ENCODE results near the gene IL1RAPL1.

GRCh38 chrX:29065477-29065876, 478.2 kb downstream of the IL1RAPL1 start:
- TF ChIP-seq EZH2 (IDR thresholded peaks at IDR 0.05; ENCODE audit: low read depth, unreplicated experiment) (no peak), CTCF (conservative IDR thresholded peaks at IDR 0.05; ENCODE audit: low read depth in 2 of 2) (no peak), REST (IDR thresholded peaks at IDR 0.05; ENCODE audit: unreplicated experiment) (no peak)

All from GM23338 (cell line).